Nephron progenitor cell (in vitro differentiated cells): ENCODE results near the gene RICTOR.
"Not testable (repeated sequence)": the region's sequence is repeated elsewhere in the genome, so short reads cannot be mapped to it uniquely, and the experiment has no call there.

Experiments
- DNase-seq: peaks from one replicate; pipeline ENCODE4 v3.0.0; 2021
- H3K27ac Mint-ChIP-seq: 2 replicates; pipeline ENCODE4 v1.8.0; 2021; ENCODE audit warnings: mild to moderate bottlenecking, moderate library complexity, mixed read lengths
- H3K27me3 Mint-ChIP-seq: 2 replicates; pipeline ENCODE4 v1.8.0; 2021; ENCODE audit warnings: mild to moderate bottlenecking, low read depth, mixed read lengths; ENCODE audit not compliant: poor library complexity
- H3K36me3 Mint-ChIP-seq: 2 replicates; pipeline ENCODE4 v1.8.0; 2021; ENCODE audit warnings: low read depth, mixed read lengths
- H3K4me1 Mint-ChIP-seq: 2 replicates; pipeline ENCODE4 v1.8.0; 2021; ENCODE audit warnings: mixed read lengths
- H3K4me3 Mint-ChIP-seq: 2 replicates; pipeline ENCODE4 v1.8.0; 2021; ENCODE audit warnings: mild to moderate bottlenecking, moderate library complexity, mixed read lengths
- H3K9me3 Mint-ChIP-seq: 2 replicates; pipeline ENCODE4 v1.8.0; 2021; ENCODE audit warnings: mild to moderate bottlenecking, moderate library complexity, mixed read lengths
- TF ChIP-seq, protein P1 (sequence below): fragments of 200-600 bp; sonication (generic); IDR thresholded peaks from 2 replicates; pipeline ENCODE4 v1.5.0; 2021; ENCODE audit warnings: antibody characterized with exemption

Gene RICTOR

DNA sequence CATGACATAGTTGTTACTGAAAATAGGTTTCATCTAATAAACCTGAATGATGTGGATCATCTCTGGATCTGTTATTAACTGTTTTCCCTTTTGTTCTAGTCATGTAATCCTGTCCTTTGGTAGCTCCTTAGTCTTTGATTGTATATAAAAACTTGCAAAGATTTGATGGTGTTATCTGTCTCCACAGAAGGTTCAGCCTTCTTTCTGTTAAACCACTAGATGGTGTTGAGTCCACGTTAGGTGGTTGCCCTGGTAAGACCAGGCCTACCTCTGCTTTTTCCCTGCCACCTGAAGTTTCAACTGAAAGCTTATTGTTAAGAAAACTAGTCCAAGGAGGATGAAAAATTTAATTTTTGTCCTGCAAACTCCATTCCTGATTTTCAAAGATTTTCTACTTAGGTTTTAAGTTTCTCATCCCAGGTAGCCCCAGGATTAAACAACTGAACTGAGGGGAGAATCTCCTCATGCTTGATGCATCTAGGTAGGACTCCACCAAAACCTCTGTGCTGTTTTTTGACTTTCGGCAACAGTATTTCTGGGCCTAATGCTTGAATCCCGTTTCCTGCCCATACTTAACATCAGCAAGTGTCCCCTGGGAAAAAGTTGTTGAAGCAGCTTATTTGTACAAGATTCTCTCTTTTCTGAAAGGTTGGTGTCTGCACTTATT is 68.5 kb downstream of the RICTOR start:
- no peak overlapping the region for H3K4me3 Mint-ChIP-seq
- H3K27me3 Mint-ChIP-seq: no peaks in the 10 kb centered on the region
- peaks cover 10% of the 10 kb centered on the region for H3K9me3 Mint-ChIP-seq
- peaks cover 30% of the 10 kb centered on the region for H3K36me3 Mint-ChIP-seq
- DNase-seq: no peak
- no peaks in the 10 kb centered on the region for H3K4me1 Mint-ChIP-seq
- TF ChIP-seq, protein P1, sequence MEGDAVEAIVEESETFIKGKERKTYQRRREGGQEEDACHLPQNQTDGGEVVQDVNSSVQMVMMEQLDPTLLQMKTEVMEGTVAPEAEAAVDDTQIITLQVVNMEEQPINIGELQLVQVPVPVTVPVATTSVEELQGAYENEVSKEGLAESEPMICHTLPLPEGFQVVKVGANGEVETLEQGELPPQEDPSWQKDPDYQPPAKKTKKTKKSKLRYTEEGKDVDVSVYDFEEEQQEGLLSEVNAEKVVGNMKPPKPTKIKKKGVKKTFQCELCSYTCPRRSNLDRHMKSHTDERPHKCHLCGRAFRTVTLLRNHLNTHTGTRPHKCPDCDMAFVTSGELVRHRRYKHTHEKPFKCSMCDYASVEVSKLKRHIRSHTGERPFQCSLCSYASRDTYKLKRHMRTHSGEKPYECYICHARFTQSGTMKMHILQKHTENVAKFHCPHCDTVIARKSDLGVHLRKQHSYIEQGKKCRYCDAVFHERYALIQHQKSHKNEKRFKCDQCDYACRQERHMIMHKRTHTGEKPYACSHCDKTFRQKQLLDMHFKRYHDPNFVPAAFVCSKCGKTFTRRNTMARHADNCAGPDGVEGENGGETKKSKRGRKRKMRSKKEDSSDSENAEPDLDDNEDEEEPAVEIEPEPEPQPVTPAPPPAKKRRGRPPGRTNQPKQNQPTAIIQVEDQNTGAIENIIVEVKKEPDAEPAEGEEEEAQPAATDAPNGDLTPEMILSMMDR: no peak
- peak overlapping the region; percentile 39 for H3K27ac Mint-ChIP-seq

DNA sequence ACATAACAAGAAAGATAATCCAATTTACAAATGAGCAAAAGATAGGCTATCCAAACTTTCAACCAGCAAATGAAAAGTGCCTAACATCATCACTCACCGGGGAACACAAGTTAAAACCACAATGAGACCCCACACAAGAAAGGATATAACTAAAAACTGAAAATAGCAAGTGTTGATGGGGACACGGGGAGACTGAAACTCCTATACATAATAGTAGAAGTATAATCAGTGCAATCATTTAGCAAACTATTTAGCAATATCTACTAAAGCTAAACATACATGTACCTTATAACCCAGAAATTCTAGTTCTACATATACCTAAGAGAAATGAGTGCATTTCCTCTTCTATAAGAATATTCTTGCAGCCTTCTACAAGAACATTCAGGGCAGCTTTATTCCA is 72.5 kb downstream of the RICTOR start:
- peak overlapping the region; percentile 69 for H3K27ac Mint-ChIP-seq

DNA sequence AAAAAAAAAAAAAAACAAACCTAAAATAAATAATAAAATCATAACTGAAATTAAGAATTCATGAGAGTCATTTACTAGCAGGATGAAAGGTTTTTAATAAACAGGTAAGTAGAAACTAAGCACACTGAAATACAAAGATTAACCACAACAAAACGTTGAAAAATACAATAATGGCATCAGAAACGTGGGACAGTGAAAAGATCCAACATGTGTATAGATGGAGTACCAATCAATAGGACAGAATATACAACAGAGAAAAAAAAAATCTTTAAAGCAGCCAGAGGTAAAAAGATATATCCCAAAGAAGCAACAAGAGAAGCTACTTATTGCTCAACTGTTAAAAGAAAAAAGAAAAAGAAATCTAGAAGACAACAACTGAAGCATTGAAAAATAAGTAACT is 75.2 kb downstream of the RICTOR start:
- Mint-ChIP-seq H3K36me3 (peaks cover 67% of the 10 kb centered on the region), H3K4me3 (no peak overlapping the region), H3K27ac (peak overlapping the region; percentile 14), H3K4me1 (peaks cover 16% of the 10 kb centered on the region), H3K27me3 (no peaks in the 10 kb centered on the region), H3K9me3 (peaks cover 24% of the 10 kb centered on the region)
- DNase-seq: no peak
- TF ChIP-seq, protein P1: no peak

More for the DNA sequence above, 72.5 kb downstream of the RICTOR start:
- TF ChIP-seq, protein P1: no peak
- Mint-ChIP-seq H3K4me3 (no peak overlapping the region), H3K4me1 (peaks cover 7% of the 10 kb centered on the region), H3K9me3 (peaks cover 24% of the 10 kb centered on the region), H3K27me3 (no peaks in the 10 kb centered on the region), H3K36me3 (peaks cover 54% of the 10 kb centered on the region)
- no peak for DNase-seq

DNA sequence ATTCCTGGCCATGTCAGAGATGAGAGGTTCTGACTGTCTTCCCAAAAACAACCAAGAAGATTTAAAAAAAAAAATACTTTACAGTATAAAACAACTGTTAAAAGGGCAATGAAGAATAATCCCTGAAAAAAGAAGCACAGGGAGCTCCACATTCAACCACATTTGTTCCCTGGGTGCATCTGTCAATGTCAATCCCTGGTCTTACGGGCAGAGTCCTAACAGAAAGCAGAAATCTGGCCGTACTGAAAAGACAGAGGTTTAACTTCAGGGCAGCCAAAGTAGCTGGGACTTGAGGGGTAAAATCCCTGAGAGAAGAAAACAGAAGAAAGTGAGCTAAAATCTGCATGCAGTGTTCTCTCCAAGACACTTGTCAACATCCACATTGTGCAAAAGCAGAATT is 76.6 kb downstream of the RICTOR start:
- no peak overlapping the region for H3K4me3 Mint-ChIP-seq
- peak overlapping the region; percentile 87 for H3K27ac Mint-ChIP-seq
- peaks cover 74% of the 10 kb centered on the region for H3K36me3 Mint-ChIP-seq
- peaks cover 24% of the 10 kb centered on the region for H3K9me3 Mint-ChIP-seq
- peaks cover 16% of the 10 kb centered on the region for H3K4me1 Mint-ChIP-seq
- no peaks in the 10 kb centered on the region for H3K27me3 Mint-ChIP-seq
- DNase-seq: no peak
- TF ChIP-seq, protein P1: no peak

DNA sequence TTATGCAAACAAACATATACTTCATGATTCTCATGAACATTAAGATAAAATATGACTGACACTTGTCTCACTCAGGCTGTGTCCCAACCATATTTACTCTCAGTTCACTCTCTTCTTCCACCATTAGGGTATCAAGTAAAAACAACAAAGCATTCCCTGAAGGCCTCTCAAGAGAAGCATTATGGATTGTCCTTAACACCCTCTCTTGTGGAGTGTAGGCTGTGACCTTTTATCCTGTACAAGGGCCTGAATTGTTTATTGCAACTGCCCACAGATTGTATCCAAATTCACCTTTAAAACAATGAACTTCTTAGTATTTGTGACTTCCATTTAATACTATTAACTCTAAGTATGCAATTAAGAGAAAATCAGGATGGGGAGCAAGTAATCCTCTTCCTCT is 78.1 kb downstream of the RICTOR start:
- Mint-ChIP-seq H3K27me3 (peaks cover 3% of the 10 kb centered on the region), H3K4me3 (no peak overlapping the region), H3K4me1 (peaks cover 16% of the 10 kb centered on the region), H3K9me3 (peaks cover 28% of the 10 kb centered on the region), H3K36me3 (peaks cover 66% of the 10 kb centered on the region), H3K27ac (no peak overlapping the region)
- TF ChIP-seq, protein P1: no peak
- DNase-seq: no peak

DNA sequence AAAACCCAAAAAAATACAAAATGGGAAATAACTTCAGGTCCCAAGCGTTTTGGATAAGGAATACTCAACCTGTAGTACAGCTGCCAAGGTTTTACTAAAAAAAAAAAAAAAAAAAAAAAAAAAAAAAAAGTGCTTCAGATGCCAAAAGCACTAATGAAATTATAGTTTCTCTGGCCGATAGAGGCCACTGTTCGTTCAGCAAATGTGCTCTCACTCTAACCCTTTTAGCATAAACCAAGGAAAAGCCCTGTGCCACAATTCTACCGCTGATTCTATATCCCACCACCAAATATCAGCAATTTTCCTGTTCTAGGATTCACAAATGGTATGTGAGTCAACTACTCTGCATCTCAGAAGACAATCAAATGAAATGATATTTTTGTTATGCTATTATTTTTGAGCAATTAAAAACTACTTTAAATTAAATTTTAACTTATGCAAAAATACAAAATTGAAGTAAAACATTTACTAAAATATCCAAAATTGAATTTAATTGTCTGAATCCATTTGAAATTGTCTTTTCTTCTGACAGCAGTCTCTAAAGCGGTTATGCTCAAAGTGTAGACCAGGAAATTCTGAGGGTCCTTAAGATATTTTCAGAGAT is 79.8 kb downstream of the RICTOR start:
- Mint-ChIP-seq H3K27me3 (peaks cover 3% of the 10 kb centered on the region), H3K36me3 (peaks cover 64% of the 10 kb centered on the region), H3K4me3 (no peak overlapping the region), H3K4me1 (peaks cover 16% of the 10 kb centered on the region), H3K9me3 (peaks cover 31% of the 10 kb centered on the region), H3K27ac (no peak overlapping the region)
- no peak for DNase-seq
- TF ChIP-seq, protein P1: peak; percentile 44

DNA sequence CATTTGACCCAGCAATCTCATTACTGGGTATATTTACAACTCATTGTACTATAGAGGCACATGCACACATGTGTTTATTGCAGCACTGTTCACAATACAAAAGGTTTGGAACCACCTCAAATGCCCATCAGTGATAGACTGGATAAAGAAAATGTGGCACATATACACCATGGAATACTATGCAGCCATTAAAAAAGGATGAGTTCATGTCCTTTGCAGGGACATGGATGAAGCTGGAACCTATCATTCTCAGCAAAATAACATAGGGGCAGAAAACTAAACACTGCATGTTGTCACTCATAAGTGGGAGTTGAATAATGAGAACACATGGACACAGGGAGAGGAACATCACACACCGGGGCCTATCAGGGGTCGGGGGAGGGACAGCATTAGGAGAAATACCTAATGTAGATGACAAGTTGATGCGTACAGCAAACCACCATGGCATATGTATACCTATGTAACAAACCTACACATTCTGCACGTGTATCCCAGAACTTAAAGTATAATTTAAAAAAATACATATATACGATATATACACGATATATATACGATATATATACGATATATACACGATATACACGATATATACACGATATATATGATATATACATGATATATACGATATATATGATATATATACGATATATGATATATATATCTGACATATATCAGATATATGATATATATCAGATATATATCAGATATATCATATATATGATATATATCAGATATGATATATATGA is 84.1 kb downstream of the RICTOR start:
- Mint-ChIP-seq H3K36me3 (peaks cover 75% of the 10 kb centered on the region), H3K9me3 (peaks cover 52% of the 10 kb centered on the region)
- not testable (repeated sequence) for H3K27me3 Mint-ChIP-seq, H3K4me3 Mint-ChIP-seq, H3K27ac Mint-ChIP-seq, H3K4me1 Mint-ChIP-seq, DNase-seq
